HG02588 (cell line): ENCODE results near the gene USE1.

ENCODE experiments used
- ATAC-seq: cut with Tn5 transposase; IDR thresholded peaks from one replicate; pipeline ENCODE4 v1.9.1; 2021; ENCODE audit warnings: mild to moderate bottlenecking, moderate library complexity; ENCODE audit not compliant: unreplicated experiment

Gene USE1

GRCh38 chr19:17235300-17235970 lies 20.3 kb downstream of the USE1 start:
- peak; percentile 61 for ATAC-seq

GRCh38 chr19:17235971-17236777 lies 21.0 kb downstream of the USE1 start:
- ATAC-seq: peak; percentile 15

GRCh38 chr19:17236811-17237543 lies 21.8 kb downstream of the USE1 start:
- ATAC-seq: no peak

- no peak for ATAC-seq
These were observed 22.9 kb downstream of the USE1 start for GRCh38 chr19:17237747-17238706.

- ATAC-seq: no peak
These were observed 25.1 kb downstream of the USE1 start for GRCh38 chr19:17240062-17240752.

- no peak for ATAC-seq
These were observed 25.8 kb downstream of the USE1 start for GRCh38 chr19:17240826-17241399.

GRCh38 chr19:17242431-17243208 lies 27.5 kb downstream of the USE1 start:
- ATAC-seq: no peak

GRCh38 chr19:17243211-17243829 lies 28.2 kb downstream of the USE1 start:
- ATAC-seq: no peak

- ATAC-seq: no peak
These were observed 28.9 kb downstream of the USE1 start for GRCh38 chr19:17243830-17244617.

GRCh38 chr19:17244618-17245534 lies 29.7 kb downstream of the USE1 start:
- peak; percentile 22 for ATAC-seq

GRCh38 chr19:17245535-17245984 lies 30.4 kb downstream of the USE1 start, which contains the start of gene NR2F6:
TSS of gene NR2F6 (minus strand) at chr19:17245919. CDS start at chr19:17245220, 699 bp downstream.
- no peak for ATAC-seq

- no peak for ATAC-seq
These were observed 31.7 kb downstream of the USE1 start for GRCh38 chr19:17246681-17247425.

GRCh38 chr19:17248011-17248776 lies 33.0 kb downstream of the USE1 start:
- no peak for ATAC-seq

GRCh38 chr19:17249887-17250548 lies 34.9 kb downstream of the USE1 start:
- ATAC-seq: no peak
